Mesodermal cell (in vitro differentiated cells): ENCODE results near the gene RTL1.

Experiments
- H3K27ac ChIP-seq: 2 replicates; pipeline ENCODE4 v1.7.0; 2013; ENCODE audit warnings: mild to moderate bottlenecking, low read depth, low read length, moderate library complexity; ENCODE audit not compliant: severe bottlenecking
- H3K36me3 ChIP-seq: 2 replicates; pipeline ENCODE4 v1.7.1; 2013; ENCODE audit warnings: mild to moderate bottlenecking, low read length, moderate library complexity; ENCODE audit not compliant: control insufficient read depth, insufficient read depth
- H3K4me1 ChIP-seq: one replicate; pipeline ENCODE4 v1.7.1; 2013; ENCODE audit warnings: mild to moderate bottlenecking, low read length; ENCODE audit not compliant: insufficient read depth, control insufficient read depth, poor library complexity, severe bottlenecking
- H3K4me3 ChIP-seq: 2 replicates; pipeline ENCODE4 v1.7.0; 2013; ENCODE audit warnings: low read length, control low read depth, mild to moderate bottlenecking; ENCODE audit not compliant: insufficient read depth, poor library complexity, severe bottlenecking; ENCODE audit errors: extremely low read depth
- H3K9me3 ChIP-seq: 2 replicates; pipeline ENCODE4 v1.7.1; 2013; ENCODE audit warnings: mild to moderate bottlenecking, low read length, moderate library complexity; ENCODE audit not compliant: control insufficient read depth
- WGBS, 2 experiments: methylation state at CpG; one replicate each; pipeline ENCODE4 v1.1.5; 2013; ENCODE audit warnings: missing lambda C conversion rate in 2 of 2; ENCODE audit not compliant: insufficient coverage in 2 of 2; 5-methylcytosine and 5-hydroxymethylcytosine counted together

RTL1 gene

DNA sequence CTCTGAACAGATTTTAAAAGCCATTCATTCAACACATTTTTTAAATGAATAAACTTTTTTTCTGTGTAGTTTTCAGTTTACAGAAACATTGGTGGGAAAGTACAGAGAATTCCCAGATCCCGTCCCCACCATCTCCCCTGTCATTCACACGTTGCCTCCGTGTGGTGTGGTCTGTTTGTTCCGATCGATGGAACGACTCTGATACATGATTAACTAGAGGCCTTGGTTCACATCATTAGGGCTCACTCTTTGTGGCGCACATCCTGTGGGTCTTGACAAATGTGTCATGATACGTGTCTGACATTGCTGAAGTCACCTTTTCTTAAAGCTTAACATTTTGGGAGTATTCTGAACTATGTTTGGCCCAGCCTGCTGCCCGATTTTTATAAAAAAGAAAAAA is 59.1 kb downstream of the RTL1 start:
- Histone ChIP-seq H3K36me3 (no peaks in the 10 kb centered on the region), H3K4me1 (peaks cover 33% of the 10 kb centered on the region), H3K27ac (no peak overlapping the region), H3K4me3 (no peak overlapping the region), H3K9me3 (no peaks in the 10 kb centered on the region)
- WGBS, 2 experiments: 86 to 93% methylated on average over 5 to 8 of the region's 9 CpGs

DNA sequence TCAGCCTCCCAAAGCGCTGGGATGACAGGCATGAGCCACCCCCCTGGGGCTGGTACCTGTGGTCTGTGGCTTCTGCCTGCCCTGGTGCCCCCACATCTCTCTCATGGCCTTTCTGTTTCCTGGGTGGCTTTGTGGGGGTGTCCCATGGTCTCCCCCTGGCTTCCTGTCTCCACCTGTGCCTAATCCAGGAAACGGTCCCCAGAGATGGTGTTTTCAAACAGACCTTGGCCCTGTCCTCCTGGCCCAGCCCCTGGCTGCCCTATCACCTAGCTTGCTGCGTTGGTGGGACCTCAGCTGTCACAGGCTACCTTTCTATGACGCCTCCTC is 59.5 kb downstream of the RTL1 start:
- no peak overlapping the region for H3K27ac ChIP-seq
- no peaks in the 10 kb centered on the region for H3K9me3 ChIP-seq
- H3K4me1 ChIP-seq: peaks cover 36% of the 10 kb centered on the region
- H3K4me3 ChIP-seq: no peak overlapping the region
- WGBS, 2 experiments: 94 to 100% methylated on average over 2 to 4 of the region's 4 CpGs
- H3K36me3 ChIP-seq: no peaks in the 10 kb centered on the region

DNA sequence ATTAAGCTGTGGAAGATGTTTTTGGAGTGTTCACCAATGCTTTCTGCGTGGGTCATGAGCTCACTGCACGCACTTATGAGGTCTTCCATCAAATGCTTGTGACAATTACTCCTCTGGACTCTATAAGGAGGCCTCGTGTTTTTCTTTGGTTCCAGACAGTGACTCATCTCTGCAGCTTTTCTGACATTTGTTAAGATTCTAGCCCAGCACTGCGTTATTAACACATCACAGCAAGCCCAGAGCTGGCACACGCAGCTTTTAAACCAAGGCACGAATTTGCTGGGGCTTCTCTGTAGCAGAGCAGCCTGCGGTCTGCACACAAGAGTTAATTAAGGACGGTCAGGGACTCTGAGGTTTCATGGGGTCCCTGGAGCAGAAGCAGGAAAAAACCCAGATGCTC is 60.7 kb downstream of the RTL1 start:
- Histone ChIP-seq H3K4me3 (no peak overlapping the region), H3K4me1 (peaks cover 40% of the 10 kb centered on the region), H3K9me3 (no peaks in the 10 kb centered on the region), H3K36me3 (no peaks in the 10 kb centered on the region), H3K27ac (peak overlapping the region; percentile 76)
- 49 to 68% methylated on average over 6 of the region's 8 CpGs for WGBS, 2 experiments

DNA sequence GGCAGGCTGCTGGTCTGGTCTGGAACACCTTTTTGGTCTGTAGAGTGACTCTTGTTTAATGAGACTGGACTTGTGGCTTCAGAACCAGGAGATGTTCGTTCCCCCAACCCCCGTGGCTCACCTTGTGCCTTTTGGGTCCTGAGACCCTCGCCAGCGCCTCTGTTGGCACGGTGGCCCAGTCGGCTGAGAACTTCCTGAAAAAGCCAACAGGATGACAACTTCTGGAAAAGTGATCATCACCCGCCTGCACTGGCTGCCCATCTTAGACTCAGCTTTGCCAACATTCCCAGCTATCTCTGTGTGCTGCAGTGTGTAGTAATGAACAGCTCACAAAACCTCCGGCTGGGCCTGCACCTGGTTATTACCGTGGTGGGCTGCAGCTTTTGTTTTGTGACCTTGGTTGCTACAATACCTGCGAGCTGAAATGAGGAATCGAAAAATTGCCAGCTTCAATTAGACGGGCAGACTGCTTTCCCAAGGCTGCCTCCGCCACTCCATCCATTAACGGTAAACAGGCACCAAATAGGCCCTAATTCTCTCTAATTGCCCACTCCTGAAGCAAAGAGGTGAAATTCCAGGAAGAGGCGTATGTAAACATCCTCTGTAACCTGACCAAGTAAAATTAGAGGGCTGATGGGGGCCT is 61.6 kb downstream of the RTL1 start:
- H3K4me1 ChIP-seq: peaks cover 44% of the 10 kb centered on the region
- H3K4me3 ChIP-seq: no peak overlapping the region
- no peaks in the 10 kb centered on the region for H3K36me3 ChIP-seq
- WGBS, 2 experiments: 91 to 93% methylated on average over 12 to 15 of the region's 15 CpGs
- H3K27ac ChIP-seq: no peak overlapping the region
- no peaks in the 10 kb centered on the region for H3K9me3 ChIP-seq

DNA sequence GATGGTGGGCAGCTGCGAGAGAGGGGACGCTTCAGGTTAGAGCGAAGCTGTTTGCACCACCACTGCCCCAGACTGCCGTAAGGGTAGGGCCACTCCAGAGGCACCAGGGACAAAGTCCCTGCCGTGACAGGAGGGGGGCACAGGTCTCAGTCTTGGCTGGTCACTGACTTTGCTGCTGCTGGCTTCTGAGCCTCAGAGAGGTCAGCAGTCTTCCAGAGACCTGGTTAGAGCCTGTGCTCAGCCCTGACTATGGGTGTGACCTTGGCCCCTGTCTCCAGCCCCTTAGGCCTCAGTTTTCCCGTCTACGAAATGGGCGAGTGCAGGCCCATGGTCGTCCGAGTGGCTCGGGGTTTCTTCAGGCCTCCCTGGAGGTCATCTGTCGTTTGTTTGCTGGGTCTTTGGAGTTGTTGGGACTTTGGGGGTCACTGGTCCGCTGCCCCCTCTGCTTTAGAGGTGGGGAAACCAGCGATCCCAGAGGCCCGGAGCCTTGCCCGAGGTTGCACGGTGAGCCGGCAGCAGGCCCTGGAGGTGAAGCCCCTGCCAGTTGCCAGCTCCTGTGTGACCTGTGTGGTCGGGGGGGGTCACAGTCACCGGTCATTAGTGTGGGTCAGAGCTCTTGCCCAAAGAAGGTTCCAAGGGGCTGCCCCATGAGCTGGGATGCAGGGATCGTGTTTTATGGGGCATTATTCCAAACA is 62.3 kb downstream of the RTL1 start:
- WGBS, 2 experiments: 87 to 90% methylated on average over 20 to 21 of the region's 21 CpGs
- no peak overlapping the region for H3K4me3 ChIP-seq
- H3K36me3 ChIP-seq: no peaks in the 10 kb centered on the region
- no peak overlapping the region for H3K27ac ChIP-seq
- H3K4me1 ChIP-seq: peaks cover 44% of the 10 kb centered on the region
- no peaks in the 10 kb centered on the region for H3K9me3 ChIP-seq

DNA sequence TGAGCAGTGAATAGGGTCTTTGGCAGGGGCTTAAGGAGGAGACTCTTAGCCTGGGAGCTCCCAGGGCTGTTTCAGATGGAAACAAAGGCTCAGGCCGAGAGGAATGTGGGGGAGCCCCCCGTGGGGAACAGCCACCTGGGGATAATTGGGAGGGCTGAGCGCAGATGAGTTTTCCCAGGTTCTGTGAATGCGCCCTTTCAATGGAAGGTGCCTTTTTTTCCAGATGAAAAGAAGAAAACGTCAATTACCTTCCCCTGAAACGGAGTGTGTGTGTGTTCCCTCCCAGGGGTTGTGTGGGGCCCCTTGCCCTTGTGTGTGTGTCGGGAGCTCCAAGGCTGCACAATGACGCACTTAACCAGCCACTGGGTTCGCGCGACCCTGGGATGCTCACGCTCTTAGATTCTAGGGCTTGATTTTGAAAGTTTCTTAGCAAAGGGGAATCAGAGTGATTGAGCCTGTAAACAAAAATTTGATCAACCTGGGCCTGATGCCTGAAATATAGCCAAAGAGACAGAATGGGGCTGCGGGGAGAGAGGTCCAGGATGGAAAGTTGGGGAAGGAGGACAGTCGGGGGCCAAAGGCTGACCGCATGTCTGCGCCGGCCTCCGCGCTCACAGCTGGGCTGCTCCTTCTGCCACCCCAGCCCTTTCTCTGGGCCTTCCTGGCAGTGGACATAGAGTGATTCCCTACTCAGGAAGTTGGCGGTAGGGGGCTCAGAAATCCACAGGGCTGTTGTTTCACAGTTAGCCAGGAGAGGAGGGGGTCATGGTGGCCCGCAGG is 63.0 kb downstream of the RTL1 start:
- Histone ChIP-seq H3K4me3 (no peak overlapping the region), H3K36me3 (no peaks in the 10 kb centered on the region), H3K4me1 (peaks cover 44% of the 10 kb centered on the region), H3K27ac (peak overlapping the region; percentile 45), H3K9me3 (no peaks in the 10 kb centered on the region)
- WGBS, 2 experiments: 59 to 62% methylated on average over 14 to 15 of the region's 21 CpGs

DNA sequence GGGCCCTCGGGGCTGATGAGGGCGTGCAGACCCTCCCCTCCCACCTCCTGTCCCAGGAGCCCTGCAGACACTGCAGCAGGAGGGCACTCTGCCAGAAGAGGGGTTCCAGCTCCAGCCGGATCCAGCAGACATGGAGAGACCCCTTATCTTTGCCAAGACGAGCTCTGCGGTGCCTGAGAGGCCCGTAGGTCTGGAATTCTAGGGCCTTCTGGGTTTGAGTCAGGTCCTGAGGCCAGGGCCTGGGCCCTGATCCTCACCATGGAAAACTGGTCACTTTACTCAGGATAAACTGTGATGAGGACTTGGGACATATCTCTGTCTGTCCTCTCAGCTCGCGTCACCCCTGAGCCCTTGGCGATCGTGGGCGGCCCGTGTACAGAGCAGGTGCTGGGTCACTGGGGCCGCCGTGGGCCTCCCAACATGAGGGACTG is 63.8 kb downstream of the RTL1 start:
- H3K27ac ChIP-seq: peak overlapping the region; percentile 45

DNA sequence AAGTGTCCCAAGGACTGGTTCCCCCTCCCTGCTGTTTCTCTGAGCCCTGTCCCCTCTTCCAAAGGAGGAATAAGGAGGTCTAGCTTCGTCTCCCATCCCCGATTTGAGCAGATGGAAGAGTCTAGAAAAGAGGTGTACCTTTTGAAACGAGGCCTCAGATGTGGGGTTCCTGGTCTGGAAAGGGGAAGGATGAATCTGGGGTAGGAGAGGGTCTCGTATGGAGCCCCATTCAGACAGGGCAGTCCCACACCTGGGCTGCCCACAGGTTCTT is 64.3 kb downstream of the RTL1 start:
- WGBS, 2 experiments: 67 to 83% methylated on average over 2 of the region's 4 CpGs
- Histone ChIP-seq H3K9me3 (no peaks in the 10 kb centered on the region), H3K4me3 (no peak overlapping the region), H3K36me3 (no peaks in the 10 kb centered on the region), H3K27ac (peak overlapping the region; percentile 1), H3K4me1 (peaks cover 44% of the 10 kb centered on the region)

More for the DNA sequence above, 63.8 kb downstream of the RTL1 start:
- Histone ChIP-seq H3K4me1 (peaks cover 44% of the 10 kb centered on the region), H3K9me3 (no peaks in the 10 kb centered on the region), H3K36me3 (no peaks in the 10 kb centered on the region), H3K4me3 (no peak overlapping the region)
- WGBS, 2 experiments: 80 to 89% methylated on average over 10 to 14 of the region's 14 CpGs

DNA sequence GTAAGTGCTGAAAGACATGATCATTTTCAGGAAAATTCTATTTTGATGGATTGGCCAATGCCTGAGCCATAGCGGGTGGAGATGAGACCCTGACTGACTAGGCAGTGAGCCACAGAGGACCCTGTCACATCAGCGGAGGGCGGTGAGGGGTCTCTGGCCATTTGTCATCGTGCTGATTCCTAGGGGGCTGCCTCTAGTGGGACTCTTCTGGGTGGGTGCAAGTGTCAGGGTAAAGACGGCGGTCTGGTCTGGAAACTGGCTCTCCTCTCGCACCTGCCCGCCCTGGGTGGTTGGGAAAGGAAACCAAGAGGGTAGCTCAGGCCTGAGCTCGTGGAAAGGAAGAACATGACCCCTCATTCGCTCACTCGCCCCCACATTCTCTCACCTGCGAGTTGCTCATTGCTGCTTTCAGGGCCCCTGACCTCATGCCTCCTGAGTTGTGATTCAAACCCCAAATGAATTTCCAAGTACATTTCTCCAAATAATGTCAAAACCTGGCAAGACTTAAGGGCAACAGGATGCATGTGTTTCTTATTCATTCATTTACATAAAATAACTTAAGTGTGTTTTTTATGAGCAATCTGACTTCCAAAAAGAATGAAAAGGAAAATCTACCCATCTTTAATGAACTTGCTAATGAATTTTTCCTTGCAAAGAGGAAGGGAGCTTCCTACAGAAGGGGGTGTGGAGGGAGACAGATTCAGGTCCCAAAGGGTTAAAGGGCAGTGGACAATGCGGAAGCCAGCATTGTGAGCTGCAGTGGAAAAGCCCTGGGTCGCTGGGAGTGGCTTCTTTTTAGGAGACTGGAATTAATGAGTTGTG is 64.8 kb downstream of the RTL1 start:
- Histone ChIP-seq H3K9me3 (no peaks in the 10 kb centered on the region), H3K4me1 (peaks cover 44% of the 10 kb centered on the region), H3K27ac (no peak overlapping the region), H3K4me3 (no peak overlapping the region), H3K36me3 (no peaks in the 10 kb centered on the region)
- 79 to 82% methylated on average over 13 to 14 of the region's 14 CpGs for WGBS, 2 experiments

DNA sequence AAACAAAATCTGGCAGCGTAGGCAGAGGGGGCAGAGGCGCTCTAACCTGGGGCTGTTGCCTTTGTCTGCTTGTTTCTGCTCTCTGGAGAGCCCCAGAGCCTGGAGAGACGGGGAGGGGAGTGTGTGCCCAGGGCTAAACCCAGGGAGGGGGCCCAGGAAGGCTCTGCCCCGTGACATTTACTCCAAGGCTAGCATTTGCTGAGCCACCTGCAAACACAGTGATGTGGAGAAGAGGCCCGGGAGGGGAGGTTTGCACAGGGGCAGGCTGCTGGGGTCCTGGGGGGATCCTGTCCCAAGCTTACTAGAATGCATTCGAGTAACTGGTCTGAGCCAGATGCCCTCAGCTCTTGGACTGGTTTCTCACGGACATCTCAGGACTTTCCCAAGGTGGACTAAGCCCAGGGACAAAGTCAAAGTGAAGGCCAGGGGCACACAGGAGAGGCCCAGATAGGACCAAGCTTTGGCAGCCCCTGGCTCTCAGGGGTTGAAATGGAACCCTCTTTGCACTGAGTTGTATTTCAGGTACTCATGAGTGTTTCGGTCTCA is 65.6 kb downstream of the RTL1 start:
- H3K4me3 ChIP-seq: no peak overlapping the region
- peaks cover 38% of the 10 kb centered on the region for H3K4me1 ChIP-seq
- H3K9me3 ChIP-seq: no peaks in the 10 kb centered on the region
- WGBS, 2 experiments: 78 to 80% methylated on average over 8 of the region's 8 CpGs
- H3K27ac ChIP-seq: no peak overlapping the region
- H3K36me3 ChIP-seq: no peaks in the 10 kb centered on the region
